GM12873 (cell line): ENCODE measurements around the gene C2orf68.

Source experiments
- TF ChIP-seq, protein P1 (sequence below): IDR thresholded peaks from 2 replicates; pipeline ENCODE4 v1.5.1; 2012; ENCODE audit warnings: low read depth, mild to moderate bottlenecking, moderate library complexity, low read length, control low read depth; ENCODE audit not compliant: insufficient read depth; ENCODE audit errors: missing control alignments

C2orf68 gene

DNA sequence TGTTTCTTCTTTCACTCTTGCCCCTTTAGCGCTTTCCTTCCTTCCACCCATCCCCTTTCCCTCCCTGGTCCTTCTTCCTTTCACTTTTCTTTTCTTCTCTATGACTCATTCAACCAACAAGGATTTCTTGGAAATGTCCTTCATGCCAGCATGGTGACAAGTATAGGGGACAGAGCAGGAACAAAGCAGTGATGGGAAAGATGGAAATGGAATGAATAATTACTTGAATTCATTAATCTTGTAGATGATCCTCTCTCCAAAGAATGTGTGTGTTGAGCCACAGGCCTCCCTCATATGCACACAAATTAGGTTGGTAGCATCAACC, 26.1 kb downstream of the C2orf68 start:
- TF ChIP-seq, protein P1, sequence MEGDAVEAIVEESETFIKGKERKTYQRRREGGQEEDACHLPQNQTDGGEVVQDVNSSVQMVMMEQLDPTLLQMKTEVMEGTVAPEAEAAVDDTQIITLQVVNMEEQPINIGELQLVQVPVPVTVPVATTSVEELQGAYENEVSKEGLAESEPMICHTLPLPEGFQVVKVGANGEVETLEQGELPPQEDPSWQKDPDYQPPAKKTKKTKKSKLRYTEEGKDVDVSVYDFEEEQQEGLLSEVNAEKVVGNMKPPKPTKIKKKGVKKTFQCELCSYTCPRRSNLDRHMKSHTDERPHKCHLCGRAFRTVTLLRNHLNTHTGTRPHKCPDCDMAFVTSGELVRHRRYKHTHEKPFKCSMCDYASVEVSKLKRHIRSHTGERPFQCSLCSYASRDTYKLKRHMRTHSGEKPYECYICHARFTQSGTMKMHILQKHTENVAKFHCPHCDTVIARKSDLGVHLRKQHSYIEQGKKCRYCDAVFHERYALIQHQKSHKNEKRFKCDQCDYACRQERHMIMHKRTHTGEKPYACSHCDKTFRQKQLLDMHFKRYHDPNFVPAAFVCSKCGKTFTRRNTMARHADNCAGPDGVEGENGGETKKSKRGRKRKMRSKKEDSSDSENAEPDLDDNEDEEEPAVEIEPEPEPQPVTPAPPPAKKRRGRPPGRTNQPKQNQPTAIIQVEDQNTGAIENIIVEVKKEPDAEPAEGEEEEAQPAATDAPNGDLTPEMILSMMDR, result no peak

DNA sequence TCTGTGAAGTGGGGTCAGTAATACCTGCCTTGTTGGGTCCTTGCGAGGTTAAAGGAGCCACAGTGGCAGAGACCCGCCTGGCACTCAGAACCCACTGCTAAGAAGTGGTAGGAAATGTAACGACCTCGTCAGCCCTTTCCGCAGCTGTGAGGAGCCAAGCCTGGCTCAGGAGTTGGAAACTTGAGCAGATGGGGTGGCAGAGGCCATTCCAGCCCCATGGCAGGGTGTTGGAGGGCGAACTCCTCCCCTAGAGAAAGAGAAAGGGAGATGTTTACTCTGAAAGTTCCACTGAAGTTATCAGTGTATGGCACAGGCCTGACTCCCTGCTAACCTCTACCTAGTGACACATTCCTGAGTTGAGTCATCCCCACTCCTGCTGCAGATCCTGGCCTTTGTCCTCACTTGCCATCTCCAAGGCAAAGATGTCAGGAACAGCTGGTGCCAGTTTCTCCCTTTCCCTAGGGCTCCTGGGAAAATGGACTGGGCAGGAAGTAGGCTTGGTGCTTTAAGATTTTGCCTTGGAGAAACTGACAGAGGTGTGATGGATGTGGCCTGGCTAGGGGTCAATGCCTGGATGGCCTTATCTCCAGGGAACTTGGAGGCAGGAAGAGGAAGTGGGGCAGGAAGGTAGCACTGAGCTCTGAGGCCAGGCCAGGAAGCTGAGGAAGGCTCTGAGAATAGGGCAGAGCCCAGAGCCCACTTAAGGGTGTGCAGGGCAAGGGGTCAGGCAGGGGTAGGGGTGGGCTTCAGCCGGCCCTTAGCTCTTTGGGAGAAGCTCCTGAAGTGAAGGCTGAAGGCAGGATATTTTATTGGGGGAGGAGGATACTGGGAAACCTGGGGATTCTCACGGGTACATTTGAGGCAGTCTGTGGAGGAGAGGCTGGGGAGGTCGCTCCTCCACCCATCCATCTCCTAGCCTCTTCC, 26.7 kb downstream of the C2orf68 start:
- TF ChIP-seq, protein P1, result no peak

DNA sequence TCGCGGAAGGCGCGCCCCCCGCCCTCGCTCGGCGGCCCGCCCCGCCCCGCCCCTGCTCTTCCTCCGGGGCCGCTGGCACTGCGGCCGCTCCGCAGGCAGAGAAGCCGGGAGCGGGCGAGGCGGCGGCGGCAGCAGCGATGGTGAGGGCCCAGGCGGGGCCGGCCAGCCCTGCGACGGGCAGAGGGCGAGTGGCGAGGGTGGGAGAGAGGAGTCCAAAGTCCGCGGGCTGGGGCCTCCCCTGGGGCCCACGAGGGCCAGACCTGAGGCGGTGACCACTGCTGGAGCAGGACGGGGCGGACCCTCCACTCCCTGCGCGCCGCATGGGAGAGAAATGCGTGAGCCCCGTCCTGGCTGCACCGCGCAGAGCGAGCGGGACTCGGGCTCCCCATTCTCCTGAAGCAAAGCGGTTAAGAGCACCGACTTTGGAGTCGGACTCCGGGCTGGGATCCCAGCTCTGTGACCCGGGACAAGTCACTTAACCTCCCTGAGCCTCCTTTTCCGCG, 27.5 kb downstream of the C2orf68 start, which contains the start of gene VAMP5:
Gene VAMP5 (plus strand): TSS at position 78 of the 503 bp plus-strand sequence. CDS start 60 bp downstream, at position 138.
- TF ChIP-seq, protein P1, result no peak

DNA sequence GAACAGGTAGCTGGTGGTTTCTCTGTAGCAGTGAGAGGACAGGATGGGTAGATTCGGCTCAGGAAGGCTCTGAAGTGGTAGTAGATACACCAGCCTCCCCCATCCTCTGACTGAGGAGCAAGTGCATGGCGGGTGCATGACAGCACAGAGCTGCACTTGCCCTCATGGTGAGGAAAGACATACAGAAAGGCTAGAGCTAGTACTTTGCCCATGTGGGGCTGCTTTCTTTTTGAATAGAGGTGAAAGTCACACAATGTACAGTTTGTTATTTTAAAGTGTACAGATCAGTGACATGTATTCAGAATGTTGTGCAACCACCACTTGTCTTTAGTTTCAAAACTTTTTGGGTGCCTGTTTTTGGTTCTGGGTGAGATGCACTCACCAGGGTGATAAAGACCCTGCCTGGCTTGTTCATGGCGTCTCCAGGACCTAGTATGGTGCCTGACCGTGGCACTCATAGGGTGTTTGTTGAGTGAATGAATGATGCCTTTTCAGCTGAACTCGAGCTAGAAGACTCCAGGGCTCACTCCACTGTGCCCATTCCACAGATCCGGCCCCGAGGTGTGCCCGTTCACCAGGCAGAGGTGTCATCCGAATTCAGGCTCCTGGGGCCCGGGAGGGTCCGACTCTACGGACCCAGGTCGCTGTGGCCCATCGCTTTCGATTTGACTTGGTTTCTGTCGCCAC, 28.1 kb downstream of the C2orf68 start:
- TF ChIP-seq, protein P1, result no peak

DNA sequence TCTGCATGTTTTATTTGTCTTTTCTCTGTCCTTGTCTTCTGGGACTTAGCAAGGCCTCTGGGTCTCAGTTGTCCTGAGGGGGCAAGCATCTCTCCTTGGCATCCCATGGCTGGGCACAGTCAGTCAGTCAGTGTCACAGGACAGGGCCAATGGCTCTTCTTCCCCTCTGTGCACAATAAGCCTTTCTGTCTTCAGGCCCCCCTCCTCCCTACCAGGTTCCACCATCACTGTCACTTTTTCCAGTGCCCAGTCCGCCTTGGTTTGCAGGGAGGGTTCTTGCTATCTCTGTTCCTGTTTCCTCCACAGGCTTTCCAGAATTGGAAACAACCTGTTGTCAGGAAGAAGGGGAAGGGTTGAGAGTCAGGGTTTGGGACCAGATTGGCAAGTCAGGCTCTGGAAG, 29.4 kb downstream of the C2orf68 start:
- TF ChIP-seq, protein P1, result no peak

DNA sequence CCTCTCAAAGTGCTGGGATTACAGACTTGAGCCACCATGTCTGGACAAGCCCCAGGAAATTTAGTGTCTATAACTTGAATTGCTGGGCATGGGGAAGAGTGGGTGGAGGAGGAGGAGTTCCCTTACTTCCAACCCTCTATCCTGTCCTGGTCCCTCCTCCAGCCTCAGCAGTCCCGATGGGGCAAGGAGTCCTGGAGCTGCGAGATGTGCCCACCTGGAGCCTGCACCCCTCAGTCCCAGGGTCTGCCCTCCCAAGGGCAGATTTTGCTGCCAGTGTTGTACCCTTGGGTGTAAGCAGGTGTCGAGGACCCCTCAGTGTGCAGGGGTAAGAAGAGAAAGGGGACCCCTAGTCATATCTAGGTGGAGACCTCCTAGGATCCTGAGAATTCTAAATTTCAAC, 31.7 kb downstream of the C2orf68 start:
- TF ChIP-seq, protein P1, result no peak
